OCI-LY3 (cell line): ENCODE results near the gene IFT27.

Experiments
- H2AFZ ChIP-seq: fragments of 200-600, 300-600 bp; shearing (Covaris generic); 2 replicates; pipeline ENCODE4 v1.6.0; 2014; ENCODE audit warnings: antibody characterized with exemption, low read depth, low read length
- H3K27ac ChIP-seq: fragments of 200-600, 300-600 bp; sonication (generic); 2 replicates; pipeline ENCODE4 v1.5.1; 2014; ENCODE audit warnings: mild to moderate bottlenecking, low read length, moderate library complexity, mixed read lengths
- H3K27me3 ChIP-seq: fragments of 200-600, 300-600 bp; sonication (generic); 2 replicates; pipeline ENCODE4 v1.6.1; 2014; ENCODE audit warnings: low read depth, low read length, mixed read lengths
- H3K36me3 ChIP-seq: fragments of 200-600, 300-600 bp; sonication (generic); replicated peaks from 2 replicates; pipeline ENCODE3; 2014; ENCODE audit warnings: low read depth, low read length, mixed read lengths
- H3K4me1 ChIP-seq: fragments of 300-600, 200-600 bp; sonication (generic); 2 replicates; pipeline ENCODE4 v1.6.1; 2014; ENCODE audit warnings: low read length, mixed read lengths
- H3K4me2 ChIP-seq: fragments of 200-600, 300-600 bp; sonication (generic); 2 replicates; pipeline ENCODE4 v1.6.1; 2014; ENCODE audit warnings: low read length, mixed read lengths
- H3K4me3 ChIP-seq: fragments of 300-600, 200-600 bp; sonication (generic); 2 replicates; pipeline ENCODE4 v1.5.1; 2014; ENCODE audit warnings: antibody characterized with exemption, mild to moderate bottlenecking, low read length, moderate library complexity
- H3K79me2 ChIP-seq: fragments of 300-600, 200-600 bp; shearing (Covaris generic); 2 replicates; pipeline ENCODE4 v1.6.1; 2014; ENCODE audit warnings: mild to moderate bottlenecking, low read length, mixed read lengths
- H3K9ac ChIP-seq: fragments of 300-600, 200-600 bp; shearing (Covaris generic); 2 replicates; pipeline ENCODE4 v1.6.0; 2014; ENCODE audit warnings: mild to moderate bottlenecking, low read length, moderate library complexity
- H3K9me3 ChIP-seq: fragments of 200-600, 300-600 bp; shearing (Covaris generic); 2 replicates; pipeline ENCODE4 v1.6.1; 2014; ENCODE audit warnings: low read length, mixed read lengths; ENCODE audit not compliant: insufficient read depth
- H4K20me1 ChIP-seq: fragments of 200-600, 300-600 bp; sonication (generic); 2 replicates; pipeline ENCODE4 v1.6.1; 2016; ENCODE audit warnings: low read length, mixed read lengths; ENCODE audit not compliant: insufficient read depth
- CTCF ChIP-seq: fragments of 200-600, 300-600 bp; sonication (generic); IDR thresholded peaks from 2 replicates; pipeline ENCODE4 v1.5.1; 2014; ENCODE audit warnings: antibody characterized with exemption, low read length, low read depth
- EZH2phosphoT487 ChIP-seq: fragments of 200-600 bp; shearing (Covaris generic); IDR thresholded peaks from 2 replicates; pipeline ENCODE4 v1.6.1; 2018; ENCODE audit warnings: antibody characterized with exemption, mixed run types, low read depth

The IFT27 gene

GRCh38 chr22:36730176-36730858, 45.6 kb downstream of the IFT27 start:
- no peak overlapping the region for H3K27ac ChIP-seq
- TF ChIP-seq EZH2phosphoT487, result no peak
- TF ChIP-seq CTCF, result no peak
- no peak overlapping the region for H3K4me2 ChIP-seq
- no peak overlapping the region for H2AFZ ChIP-seq
- H3K4me3 ChIP-seq, result no peak overlapping the region
- no peak overlapping the region for H3K9ac ChIP-seq
- H4K20me1 ChIP-seq, result no peaks in the 10 kb centered on the region
- H3K9me3 ChIP-seq, result no peaks in the 10 kb centered on the region
- H3K79me2 ChIP-seq, result no peaks in the 10 kb centered on the region
- peaks cover 34% of the 10 kb centered on the region for H3K27me3 ChIP-seq
- no peaks in the 10 kb centered on the region for H3K4me1 ChIP-seq
- H3K36me3 ChIP-seq, result no peaks in the 10 kb centered on the region

- Histone ChIP-seq H3K4me2 (no peak overlapping the region), H3K27me3 (peaks cover 30% of the 10 kb centered on the region), H4K20me1 (no peaks in the 10 kb centered on the region), H3K79me2 (no peaks in the 10 kb centered on the region), H3K4me1 (no peaks in the 10 kb centered on the region), H3K4me3 (no peak overlapping the region), H3K36me3 (no peaks in the 10 kb centered on the region), H3K27ac (no peak overlapping the region), H2AFZ (no peak overlapping the region), H3K9ac (no peak overlapping the region), H3K9me3 (no peaks in the 10 kb centered on the region)
- TF ChIP-seq CTCF, result no peak
- TF ChIP-seq EZH2phosphoT487, result no peak
Measured at GRCh38 chr22:36729321-36729720, 46.6 kb downstream of the IFT27 start.

GRCh38 chr22:36728505-36728904, 47.4 kb downstream of the IFT27 start:
- no peaks in the 10 kb centered on the region for H4K20me1 ChIP-seq
- H3K36me3 ChIP-seq, result no peaks in the 10 kb centered on the region
- H3K27ac ChIP-seq, result no peak overlapping the region
- no peaks in the 10 kb centered on the region for H3K79me2 ChIP-seq
- peaks cover 30% of the 10 kb centered on the region for H3K27me3 ChIP-seq
- no peak overlapping the region for H3K9ac ChIP-seq
- no peak overlapping the region for H2AFZ ChIP-seq
- H3K4me3 ChIP-seq, result no peak overlapping the region
- TF ChIP-seq EZH2phosphoT487, result no peak
- no peak for TF ChIP-seq CTCF
- H3K9me3 ChIP-seq, result no peaks in the 10 kb centered on the region
- no peaks in the 10 kb centered on the region for H3K4me1 ChIP-seq
- H3K4me2 ChIP-seq, result no peak overlapping the region

- Histone ChIP-seq H3K9me3 (no peaks in the 10 kb centered on the region), H3K4me3 (no peak overlapping the region), H3K79me2 (no peaks in the 10 kb centered on the region), H3K27ac (no peak overlapping the region), H2AFZ (no peak overlapping the region), H3K4me2 (no peak overlapping the region), H3K9ac (no peak overlapping the region), H4K20me1 (no peaks in the 10 kb centered on the region), H3K4me1 (no peaks in the 10 kb centered on the region), H3K36me3 (no peaks in the 10 kb centered on the region), H3K27me3 (peaks cover 31% of the 10 kb centered on the region)
- TF ChIP-seq EZH2phosphoT487 (no peak), CTCF (no peak)
Measured at GRCh38 chr22:36727927-36728488, 47.9 kb downstream of the IFT27 start.
